Prostate gland (tissue), 2 donors: Measurements from ENCODE around the gene GFER.

ENCODE experiments used
- POLR2A ChIP-seq: fragments of 450-650 bp; IDR thresholded peaks from one replicate; pipeline ENCODE4 v1.6.1; 2016; ENCODE audit warnings: antibody characterized with exemption, mild to moderate bottlenecking
- POLR2AphosphoS5 ChIP-seq: sonication (generic); formaldehyde crosslinking; IDR thresholded peaks from one replicate; pipeline ENCODE4 v1.6.1; 2017; ENCODE audit warnings: antibody characterized with exemption
- TF ChIP-seq, protein P1 (sequence below), 4 experiments: fragments of 200-600 bp in 2 of 4; fragments of 450-650 bp in 2 of 4; sonication (generic) in 2 of 4; IDR thresholded peaks; 1 replicate in 3 of 4; 2 replicates in 1 of 4; pipeline ENCODE4 v1.5.1; 2016 to 2019; ENCODE audit warnings: antibody characterized with exemption in 4 of 4, mild to moderate bottlenecking in 2 of 4, moderate library complexity in 2 of 4

DNA sequence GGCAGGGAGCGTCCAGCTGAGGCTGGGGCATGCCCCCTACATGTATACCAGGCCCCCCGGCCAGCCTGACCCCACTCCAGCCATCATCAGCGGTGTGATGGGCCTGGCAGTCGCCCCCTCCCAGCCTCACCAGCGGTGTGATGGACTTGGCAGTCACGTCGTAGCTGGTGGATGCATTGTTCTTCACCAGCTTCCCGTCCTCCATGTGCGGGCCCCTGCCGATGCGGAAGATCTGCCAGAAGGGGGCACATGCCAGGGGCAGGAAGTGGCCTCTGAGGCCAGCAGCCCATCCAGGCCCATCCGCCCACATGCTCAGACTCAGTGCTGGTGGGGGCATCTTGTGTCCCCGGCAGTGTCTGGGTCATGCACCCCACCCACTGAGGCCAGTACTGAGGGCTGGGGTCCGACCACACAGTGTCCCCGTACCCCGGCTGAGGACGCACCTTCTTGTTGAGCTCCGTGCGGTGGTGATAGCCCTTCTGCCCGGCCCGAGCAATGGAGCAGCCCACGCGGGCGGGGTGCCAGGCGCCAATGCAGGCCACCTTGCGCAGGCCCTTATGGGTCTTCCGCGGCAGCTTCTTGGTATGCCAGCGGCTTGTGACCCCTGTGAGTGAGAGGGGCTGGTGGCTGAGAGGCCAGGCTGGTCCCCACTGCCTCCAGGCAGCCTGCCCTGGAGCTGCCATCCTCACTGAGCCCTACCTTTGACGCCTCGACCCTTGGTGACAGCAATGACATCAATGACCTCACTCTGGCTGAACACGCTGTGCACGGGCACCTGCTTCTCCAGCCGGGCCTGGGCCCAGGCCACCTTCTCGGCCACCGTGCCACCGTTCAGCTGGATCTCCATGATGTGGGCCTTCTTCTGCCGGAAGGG is 37.3 kb upstream of the GFER start:
- TF ChIP-seq, protein P1, sequence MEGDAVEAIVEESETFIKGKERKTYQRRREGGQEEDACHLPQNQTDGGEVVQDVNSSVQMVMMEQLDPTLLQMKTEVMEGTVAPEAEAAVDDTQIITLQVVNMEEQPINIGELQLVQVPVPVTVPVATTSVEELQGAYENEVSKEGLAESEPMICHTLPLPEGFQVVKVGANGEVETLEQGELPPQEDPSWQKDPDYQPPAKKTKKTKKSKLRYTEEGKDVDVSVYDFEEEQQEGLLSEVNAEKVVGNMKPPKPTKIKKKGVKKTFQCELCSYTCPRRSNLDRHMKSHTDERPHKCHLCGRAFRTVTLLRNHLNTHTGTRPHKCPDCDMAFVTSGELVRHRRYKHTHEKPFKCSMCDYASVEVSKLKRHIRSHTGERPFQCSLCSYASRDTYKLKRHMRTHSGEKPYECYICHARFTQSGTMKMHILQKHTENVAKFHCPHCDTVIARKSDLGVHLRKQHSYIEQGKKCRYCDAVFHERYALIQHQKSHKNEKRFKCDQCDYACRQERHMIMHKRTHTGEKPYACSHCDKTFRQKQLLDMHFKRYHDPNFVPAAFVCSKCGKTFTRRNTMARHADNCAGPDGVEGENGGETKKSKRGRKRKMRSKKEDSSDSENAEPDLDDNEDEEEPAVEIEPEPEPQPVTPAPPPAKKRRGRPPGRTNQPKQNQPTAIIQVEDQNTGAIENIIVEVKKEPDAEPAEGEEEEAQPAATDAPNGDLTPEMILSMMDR (IDR thresholded peaks at IDR 0.05): no peak
- TF ChIP-seq POLR2A: no peak
- no peak for TF ChIP-seq POLR2AphosphoS5
